OCI-LY3 (cell line): Measurements from ENCODE around the gene BRI3.

ENCODE experiments used
- CTCF ChIP-seq: fragments of 200-600, 300-600 bp; sonication (generic); IDR thresholded peaks from 2 replicates; pipeline ENCODE4 v1.5.1; 2014; ENCODE audit warnings: antibody characterized with exemption, low read length, low read depth
- EZH2phosphoT487 ChIP-seq: fragments of 200-600 bp; shearing (Covaris generic); IDR thresholded peaks from 2 replicates; pipeline ENCODE4 v1.6.1; 2018; ENCODE audit warnings: antibody characterized with exemption, mixed run types, low read depth

DNA sequence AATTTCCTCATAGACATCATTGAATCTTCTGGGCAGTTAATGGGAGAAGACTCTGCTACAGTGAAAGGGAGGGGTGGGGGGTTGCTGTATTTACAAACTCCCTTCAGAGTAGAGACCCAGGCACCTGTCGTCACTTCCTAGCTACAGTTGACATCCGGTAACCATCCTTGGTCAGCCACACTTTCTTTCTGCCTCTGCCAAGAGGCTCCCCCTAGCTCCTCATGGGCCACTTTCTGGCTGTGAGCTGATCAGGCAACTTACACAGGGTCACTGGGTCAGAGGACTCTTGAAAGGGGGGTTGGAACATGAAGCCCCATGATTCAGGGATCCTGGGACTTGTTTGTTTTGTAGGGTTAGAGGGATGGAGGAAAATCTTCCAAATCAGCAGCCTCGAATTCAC is 30.7 kb upstream of the BRI3 start:
- no peak for TF ChIP-seq CTCF
- TF ChIP-seq EZH2phosphoT487, result no peak
